Keratinocyte (primary cell): Measurements from ENCODE around the gene SPATA6. TPM values are rescaled to one million over a fixed set of nuclear protein-coding genes. Genes with fewer than 3 reads are reported as not detected.

Experiments used
- DNase-seq: peaks from one replicate; pipeline ENCODE4 v3.0.0-alpha.2; 2011; ENCODE audit warnings: low read depth, missing footprints, low spot score
- FAIRE-seq: peaks from 2 replicates; lab custom pipeline; 2011; peaks lifted over from hg19 to GRCh38; lab: Jason Lieb, UNC
- H2AFZ ChIP-seq: 2 replicates; pipeline ENCODE4 v1.6.0; 2012; ENCODE audit warnings: low read length, control low read depth, inconsistent platforms; ENCODE audit not compliant: control insufficient read depth
- H3K27ac ChIP-seq: 2 replicates; pipeline ENCODE4 v1.5.1; 2011; ENCODE audit warnings: low read length; ENCODE audit not compliant: control insufficient read depth, insufficient read depth
- H3K27me3 ChIP-seq: 3 replicates; pipeline ENCODE4 v1.6.0; 2011; ENCODE audit warnings: low read length; ENCODE audit not compliant: control insufficient read depth, insufficient read depth; ENCODE audit errors: extremely low read depth
- H3K36me3 ChIP-seq, 2 experiments: 2 replicates in 1 of 2; 3 replicates in 1 of 2; pipeline ENCODE4 v1.5.1; 2011; ENCODE audit warnings: low read length in 2 of 2, mild to moderate bottlenecking in 1 of 2; ENCODE audit not compliant: control insufficient read depth in 2 of 2, insufficient read depth in 2 of 2; ENCODE audit errors: extremely low read depth in 1 of 2
- H3K4me1 ChIP-seq: 3 replicates; pipeline ENCODE4 v1.5.1; 2011; ENCODE audit warnings: low read length; ENCODE audit not compliant: control insufficient read depth, insufficient read depth; ENCODE audit errors: extremely low read depth
- H3K4me2 ChIP-seq: 3 replicates; pipeline ENCODE4 v1.6.0; 2011; ENCODE audit warnings: low read depth, low read length; ENCODE audit not compliant: control insufficient read depth, insufficient read depth; ENCODE audit errors: extremely low read depth
- H3K4me3 ChIP-seq, 3 experiments: fragments of 200-600 bp in 1 of 3; sonication (generic) in 1 of 3; 2 replicates in 2 of 3; 3 replicates in 1 of 3; pipeline ENCODE4 v1.5.1; 2011 to 2016; ENCODE audit warnings: low read length in 3 of 3, mild to moderate bottlenecking in 3 of 3, control low read depth in 2 of 3, inconsistent platforms in 1 of 3, low read depth in 1 of 3, mixed read lengths in 1 of 3, mixed run types in 1 of 3, moderate library complexity in 1 of 3; ENCODE audit not compliant: control insufficient read depth in 2 of 3, insufficient read depth in 2 of 3; ENCODE audit errors: extremely low read depth in 1 of 3
- H3K79me2 ChIP-seq: 2 replicates; pipeline ENCODE4 v1.6.0; 2012; ENCODE audit warnings: low read length; ENCODE audit not compliant: control insufficient read depth, insufficient read depth
- H3K9ac ChIP-seq: 3 replicates; pipeline ENCODE4 v1.6.0; 2011; ENCODE audit warnings: low read length; ENCODE audit not compliant: control insufficient read depth, insufficient read depth; ENCODE audit errors: extremely low read depth
- H3K9me1 ChIP-seq: 3 replicates; pipeline ENCODE4 v1.6.0; 2011; ENCODE audit warnings: low read length; ENCODE audit not compliant: control insufficient read depth, insufficient read depth; ENCODE audit errors: extremely low read depth
- H3K9me3 ChIP-seq: 2 replicates; pipeline ENCODE4 v1.5.1; 2012; ENCODE audit warnings: low read depth, low read length; ENCODE audit not compliant: control insufficient read depth
- H4K20me1 ChIP-seq: 3 replicates; pipeline ENCODE4 v1.6.0; 2011; ENCODE audit warnings: low read length; ENCODE audit not compliant: control insufficient read depth, insufficient read depth; ENCODE audit errors: extremely low read depth
- EZH2 ChIP-seq: IDR thresholded peaks from one replicate; pipeline ENCODE4 v1.6.1; 2012; ENCODE audit warnings: inconsistent platforms, mild to moderate bottlenecking, low read length, moderate library complexity
- dilution Hi-C: fragments of 300-500 bp; cut with MboI; formaldehyde crosslinking; loops from one replicate; pipeline ENCODE4 v1.7.0; 2020; ENCODE audit warnings: low sequenced_read_pairs; ENCODE audit not compliant: extremely low pct_ligation_motif_present
- polyA plus RNA-seq, 5 experiments: library from polyadenylated mRNA; depleted of rRNA in 3 of 5; stranded (reverse) in 3 of 5; stranded (forward) in 1 of 5; unstranded in 1 of 5; fragments of >200 nt; gene quantifications; 1 replicate in 1 of 5; 2 replicates in 3 of 5; 3 replicates in 1 of 5; pipeline versions ENCODE4 v1.2.1 to v1.2.3, GENCODE V29; 2011 to 2012; ENCODE audit warnings: missing spikeins in 2 of 5, low read depth in 1 of 5, low replicate concordance in 1 of 5
- TF ChIP-seq, protein P1 (sequence below), 3 experiments: IDR thresholded peaks in 1 of 3; conservative IDR thresholded peaks in 1 of 3; optimal IDR thresholded peaks in 1 of 3; 2 replicates in 2 of 3; 3 replicates in 1 of 3; pipeline versions ENCODE3 to v1.5.1; 2011; ENCODE audit warnings: low read length in 3 of 3, mild to moderate bottlenecking in 3 of 3, moderate library complexity in 2 of 3, control low read depth in 1 of 3, inconsistent platforms in 1 of 3; ENCODE audit not compliant: insufficient read depth in 2 of 3; ENCODE audit errors: extremely low read depth in 1 of 3

The SPATA6 gene
- polyA plus RNA-seq, 1 donor (not counting 4 experiments of a cell fraction or from before 2014, with no cell fraction given): 1.7 TPM

DNA sequence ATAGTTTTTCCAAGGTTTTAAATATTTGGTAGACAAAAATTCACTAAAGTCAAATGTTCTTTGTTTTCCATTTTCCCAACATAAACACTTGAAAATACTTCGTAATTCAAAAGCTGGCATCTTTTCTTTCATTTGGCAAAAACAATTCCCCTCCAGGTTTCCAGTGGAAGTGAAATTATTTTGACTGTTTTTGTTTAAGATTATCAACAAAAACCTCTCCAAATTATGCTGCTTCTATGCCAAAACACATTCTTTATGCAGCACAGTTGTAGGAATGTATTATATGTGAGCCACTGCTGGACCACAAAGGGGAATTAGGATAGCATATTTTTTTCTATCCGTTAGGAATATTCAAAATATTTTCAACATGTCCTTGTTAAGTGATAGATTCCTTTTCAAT, 205.4 kb downstream of the SPATA6 start:
- Histone ChIP-seq H3K36me3 (no peaks in the 10 kb centered on the region), H4K20me1 (no peaks in the 10 kb centered on the region), H3K27ac (no peak overlapping the region), H3K4me2 (no peak overlapping the region), H3K9me3 (no peaks in the 10 kb centered on the region), H3K4me3 (no peak overlapping the region), H3K9me1 (no peaks in the 10 kb centered on the region), H3K4me1 (no peaks in the 10 kb centered on the region), H3K79me2 (no peaks in the 10 kb centered on the region), H3K9ac (no peak overlapping the region), H3K27me3 (no peaks in the 10 kb centered on the region), H2AFZ (no peak overlapping the region)
- no peak for TF ChIP-seq EZH2
- FAIRE-seq (no peak), DNase-seq (no peak)
- dilution Hi-C loops: no loop called here

DNA sequence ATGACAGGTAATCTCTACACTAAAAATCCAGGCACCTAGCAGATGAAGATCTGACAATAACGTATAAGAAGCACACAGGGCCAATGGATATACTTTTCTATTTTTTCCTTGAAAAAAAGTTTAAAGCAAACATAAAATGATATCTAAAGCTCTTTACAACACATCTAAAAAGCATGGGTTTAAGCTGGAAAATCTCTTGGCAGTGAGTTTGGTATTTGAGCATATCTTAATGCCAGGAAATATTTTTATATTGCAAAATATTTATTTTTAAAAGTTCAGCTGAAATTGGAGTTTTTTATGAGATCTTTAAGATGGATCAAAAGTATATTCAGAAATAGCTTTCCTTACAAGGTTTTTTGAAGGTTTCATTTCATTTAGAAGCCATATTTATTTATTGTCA, 209.0 kb downstream of the SPATA6 start:
- no peak overlapping the region for H3K4me2 ChIP-seq
- no peaks in the 10 kb centered on the region for H4K20me1 ChIP-seq
- H3K79me2 ChIP-seq: no peaks in the 10 kb centered on the region
- H3K9ac ChIP-seq: no peak overlapping the region
- no peaks in the 10 kb centered on the region for H3K9me3 ChIP-seq
- TF ChIP-seq, protein P1, sequence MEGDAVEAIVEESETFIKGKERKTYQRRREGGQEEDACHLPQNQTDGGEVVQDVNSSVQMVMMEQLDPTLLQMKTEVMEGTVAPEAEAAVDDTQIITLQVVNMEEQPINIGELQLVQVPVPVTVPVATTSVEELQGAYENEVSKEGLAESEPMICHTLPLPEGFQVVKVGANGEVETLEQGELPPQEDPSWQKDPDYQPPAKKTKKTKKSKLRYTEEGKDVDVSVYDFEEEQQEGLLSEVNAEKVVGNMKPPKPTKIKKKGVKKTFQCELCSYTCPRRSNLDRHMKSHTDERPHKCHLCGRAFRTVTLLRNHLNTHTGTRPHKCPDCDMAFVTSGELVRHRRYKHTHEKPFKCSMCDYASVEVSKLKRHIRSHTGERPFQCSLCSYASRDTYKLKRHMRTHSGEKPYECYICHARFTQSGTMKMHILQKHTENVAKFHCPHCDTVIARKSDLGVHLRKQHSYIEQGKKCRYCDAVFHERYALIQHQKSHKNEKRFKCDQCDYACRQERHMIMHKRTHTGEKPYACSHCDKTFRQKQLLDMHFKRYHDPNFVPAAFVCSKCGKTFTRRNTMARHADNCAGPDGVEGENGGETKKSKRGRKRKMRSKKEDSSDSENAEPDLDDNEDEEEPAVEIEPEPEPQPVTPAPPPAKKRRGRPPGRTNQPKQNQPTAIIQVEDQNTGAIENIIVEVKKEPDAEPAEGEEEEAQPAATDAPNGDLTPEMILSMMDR (optimal IDR thresholded peaks at IDR 0.05 in 1 of 3, IDR thresholded peaks at IDR 0.05 in 1 of 3, conservative IDR thresholded peaks at IDR 0.05 in 1 of 3; ENCODE audit: extremely low read depth in 1 of 3, insufficient read depth in 2 of 3, low read length in 3 of 3): no peak
- H2AFZ ChIP-seq: no peak overlapping the region
- no peaks in the 10 kb centered on the region for H3K36me3 ChIP-seq
- FAIRE-seq (no peak), DNase-seq (no peak)
- dilution Hi-C loops: no loop called here
- no peaks in the 10 kb centered on the region for H3K27me3 ChIP-seq
- no peak overlapping the region for H3K4me3 ChIP-seq
- no peak overlapping the region for H3K27ac ChIP-seq
- no peaks in the 10 kb centered on the region for H3K9me1 ChIP-seq
- no peaks in the 10 kb centered on the region for H3K4me1 ChIP-seq

DNA sequence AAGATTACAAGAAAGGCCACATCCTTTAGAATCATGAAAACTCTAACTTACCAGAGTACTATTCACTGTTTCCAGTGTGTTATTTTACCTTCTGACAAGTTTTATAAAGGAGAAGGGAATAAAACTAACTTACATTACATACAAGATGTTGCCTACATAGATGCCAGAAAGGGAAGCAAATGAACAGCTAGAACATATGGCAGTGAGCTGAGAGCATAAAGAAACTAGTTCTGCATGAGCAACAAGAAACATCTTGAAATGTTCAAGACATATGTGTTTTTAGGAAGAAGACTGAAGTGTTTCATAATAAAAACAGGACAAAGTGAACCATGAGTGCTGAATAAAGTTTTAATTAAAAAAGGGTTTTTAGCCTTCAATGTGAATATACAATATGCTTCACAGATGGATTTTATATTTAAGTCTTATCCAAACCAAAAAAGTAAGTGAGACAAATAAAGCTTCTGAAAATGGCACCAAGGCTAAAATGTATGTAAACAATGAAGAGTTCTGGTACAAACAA, 210.1 kb downstream of the SPATA6 start:
- H3K36me3 ChIP-seq: no peaks in the 10 kb centered on the region
- no peak overlapping the region for H3K4me2 ChIP-seq
- H4K20me1 ChIP-seq: no peaks in the 10 kb centered on the region
- dilution Hi-C loops: no loop called here
- no peaks in the 10 kb centered on the region for H3K27me3 ChIP-seq
- no peaks in the 10 kb centered on the region for H3K9me1 ChIP-seq
- no peaks in the 10 kb centered on the region for H3K79me2 ChIP-seq
- no peak overlapping the region for H3K4me3 ChIP-seq
- H2AFZ ChIP-seq: no peak overlapping the region
- no peaks in the 10 kb centered on the region for H3K9me3 ChIP-seq
- no peak overlapping the region for H3K9ac ChIP-seq
- TF ChIP-seq EZH2: no peak
- TF ChIP-seq, protein P1 (optimal IDR thresholded peaks at IDR 0.05 in 1 of 3, IDR thresholded peaks at IDR 0.05 in 1 of 3, conservative IDR thresholded peaks at IDR 0.05 in 1 of 3; ENCODE audit: extremely low read depth in 1 of 3, insufficient read depth in 2 of 3, low read length in 3 of 3): no peak
- H3K27ac ChIP-seq: no peak overlapping the region
- no peaks in the 10 kb centered on the region for H3K4me1 ChIP-seq
- FAIRE-seq (no peak), DNase-seq (no peak)
